Transverse colon (tissue), 4 donors: Measurements from ENCODE around the gene SPRR2F. TPM values are rescaled to one million over a fixed set of nuclear protein-coding genes. Genes with fewer than 3 reads are reported as not detected.

Experiments
- DNase-seq: peaks from one replicate; pipeline ENCODE4 v3.0.0-alpha.2; 2019
- H3K27ac ChIP-seq, 4 donors: fragments of 200-600 bp; sonication (generic); 2 replicates each; pipeline ENCODE4 v1.5.1; 2016 to 2018; ENCODE audit warnings: inconsistent platforms in 4 of 4
- H3K27me3 ChIP-seq: fragments of 200-600 bp; sonication (generic); 2 replicates; pipeline ENCODE4 v1.5.1; 2017; ENCODE audit warnings: inconsistent platforms
- H3K36me3 ChIP-seq, 4 donors: fragments of 200-600 bp; sonication (generic); 2 replicates each; pipeline ENCODE4 v1.5.1; 2017 to 2019; ENCODE audit warnings: inconsistent platforms in 4 of 4
- H3K4me1 ChIP-seq, 4 donors: fragments of 200-600 bp; sonication (generic); 2 replicates each; pipeline ENCODE4 v1.5.1; 2017 to 2020; ENCODE audit warnings: inconsistent platforms in 4 of 4
- H3K4me3 ChIP-seq, 4 donors: fragments of 200-600 bp; sonication (generic); 1 replicate in 1 of 4; 2 replicates in 3 of 4; pipeline versions ENCODE4 v1.5.1 to v1.6.1; 2017 to 2019; ENCODE audit warnings: inconsistent platforms in 4 of 4
- H3K9me3 ChIP-seq, 2 donors: fragments of 200-600 bp; sonication (generic); 2 replicates each; pipeline ENCODE4 v1.5.1; 2017 to 2019; ENCODE audit warnings: inconsistent platforms in 2 of 2
- CTCF ChIP-seq, 5 experiments: fragments of 200-600 bp in 3 of 5; fragments of 450-650 bp in 2 of 5; sonication (generic) in 3 of 5; IDR thresholded peaks; 1 replicate in 2 of 5; 2 replicates in 3 of 5; pipeline ENCODE4 v1.5.1; 2016 to 2017; ENCODE audit warnings: antibody characterized with exemption in 5 of 5, inconsistent platforms in 3 of 5, mild to moderate bottlenecking in 2 of 5, moderate library complexity in 1 of 5
- EP300 ChIP-seq: sonication (generic); formaldehyde crosslinking; IDR thresholded peaks from one replicate; pipeline ENCODE4 v1.6.1; 2017; ENCODE audit warnings: antibody characterized with exemption, low read depth
- POLR2A ChIP-seq: fragments of 450-650 bp; IDR thresholded peaks from one replicate; pipeline ENCODE4 v1.6.1; 2016; ENCODE audit warnings: antibody characterized with exemption, mild to moderate bottlenecking, moderate library complexity
- POLR2AphosphoS5 ChIP-seq, 3 donors: sonication (generic); formaldehyde crosslinking; IDR thresholded peaks; one replicate each; pipeline ENCODE4 v1.6.1; 2016; ENCODE audit warnings: antibody characterized with exemption in 3 of 3
- WGBS, 2 donors: methylation state at CpG; one replicate each; pipeline ENCODE4 v1.1.5; 2018; ENCODE audit warnings: low coverage in 1 of 2; 5-methylcytosine and 5-hydroxymethylcytosine counted together
- in situ Hi-C, 4 donors: fragments of 200-750 bp; cut with MboI; loops; one replicate each; pipeline versions ENCODE4 v1.15.0 to v1.15.1; 2017; ENCODE audit warnings: low sequenced_read_pairs in 3 of 4, low pct_ligation_motif_present in 1 of 4, low pct_unique_long_range_greater_than_20kb in 1 of 4
- intact Hi-C: fragments of 100-400 bp; cut with DNase I; formaldehyde crosslinking; loops from one replicate; pipeline ENCODE4 v1.15.1; 2023; ENCODE audit warnings: low total_unique reads
- small RNA-seq, 4 donors: library from RNA; depleted of rRNA; stranded (forward); fragments of <200 nt; gene quantifications; one replicate each; pipeline ENCODE3, GENCODE V24; 2016
- total RNA-seq, 4 donors: library from RNA; depleted of rRNA; stranded (reverse); fragments of >200 nt; gene quantifications; one replicate each; pipeline ENCODE4 v1.1.0, GENCODE V29; 2016

Gene SPRR2F
- total RNA-seq, 4 donors from 2014 or later: not detected

- no peak overlapping the region for H3K27ac ChIP-seq
- no peaks in the 10 kb centered on the region for H3K36me3 ChIP-seq
- in situ Hi-C loops (no loop called here), intact Hi-C loops (no loop called here)
- H3K4me1 ChIP-seq: no peaks in the 10 kb centered on the region
- no peaks in the 10 kb centered on the region for H3K27me3 ChIP-seq
- DNase-seq: no peak
- no peaks in the 10 kb centered on the region for H3K9me3 ChIP-seq
- no peak for TF ChIP-seq EP300
- TF ChIP-seq POLR2A: no peak
- no peak for TF ChIP-seq POLR2AphosphoS5 (IDR thresholded peaks at IDR 0.05)
- TF ChIP-seq CTCF (IDR thresholded peaks at IDR 0.05): no peak
- no peak overlapping the region for H3K4me3 ChIP-seq
- 78 to 81% methylated on average over 3 to 5 of the region's 5 CpGs for WGBS, 2 donors
Measured at GRCh38 chr1:153072806-153073726, 40.2 kb downstream of the SPRR2F start.

GRCh38 chr1:153071511-153071910, 41.8 kb downstream of the SPRR2F start, which contains the start of gene SPRR2B:
SPRR2B (minus strand) TSS chr1:153071611; CDS start chr1:153070839, 772 bp downstream.
- intact Hi-C loops (no loop called here), in situ Hi-C loops (no loop called here)
- WGBS, 2 donors: 57% methylated on average over 2 of the region's 2 CpGs; no CpG with 5 or more reads in 1 of the 2 donors

GRCh38 chr1:153070243-153070642, 43.1 kb downstream of the SPRR2F start:
- in situ Hi-C loops: no loop called here
- intact Hi-C loops: no loop called here
- 69% methylated on average over 2 of the region's 2 CpGs; no CpG with 5 or more reads in 1 of the 2 donors for WGBS, 2 donors
- Histone ChIP-seq H3K27ac (no peak overlapping the region), H3K27me3 (no peaks in the 10 kb centered on the region), H3K4me3 (no peak overlapping the region), H3K36me3 (no peaks in the 10 kb centered on the region), H3K4me1 (no peaks in the 10 kb centered on the region), H3K9me3 (no peaks in the 10 kb centered on the region)
- DNase-seq: no peak
- TF ChIP-seq CTCF (IDR thresholded peaks at IDR 0.05): no peak
- no peak for TF ChIP-seq POLR2A
- TF ChIP-seq POLR2AphosphoS5 (IDR thresholded peaks at IDR 0.05): no peak
- no peak for TF ChIP-seq EP300

More at GRCh38 chr1:153071511-153071910, 41.8 kb downstream of the SPRR2F start, which contains the start of gene SPRR2B:
- Histone ChIP-seq H3K27me3 (no peaks in the 10 kb centered on the region), H3K4me1 (no peaks in the 10 kb centered on the region), H3K9me3 (no peaks in the 10 kb centered on the region), H3K36me3 (no peaks in the 10 kb centered on the region), H3K27ac (no peak within 1 kb of the TSS), H3K4me3 (no peak within 1 kb of the TSS)
- TF ChIP-seq POLR2AphosphoS5 (IDR thresholded peaks at IDR 0.05) (no peak), CTCF (IDR thresholded peaks at IDR 0.05) (no peak), POLR2A (no peak), EP300 (no peak)
- no peak for DNase-seq

Small RNA genes lying within 50 kb of the gene (small RNA-seq; reads per million reads assigned to genes)
- gene SPRR2C: 0 reads per million in 4 donors

Other genes with a start within 250 kb of the SPRR2F start
- not detected for gene SMCP, start 235.2 kb downstream of the SPRR2F start, total RNA-seq
- gene IVL, start 205.0 kb downstream of the SPRR2F start, total RNA-seq: not detected
- gene SPRR5, start 166.3 kb downstream of the SPRR2F start, total RNA-seq: not detected
- gene SPRR4, start 142.9 kb downstream of the SPRR2F start, total RNA-seq: not detected
- gene SPRR1A, start 129.4 kb downstream of the SPRR2F start, total RNA-seq: not detected
- gene SPRR3, start 111.8 kb downstream of the SPRR2F start, total RNA-seq: not detected
- not detected for gene SPRR1B, start 82.3 kb downstream of the SPRR2F start, total RNA-seq
- gene SPRR2D, start 72.4 kb downstream of the SPRR2F start, total RNA-seq: not detected
- gene SPRR2A, start 56.0 kb downstream of the SPRR2F start, total RNA-seq: not detected
- not detected for gene SPRR2B, start 41.9 kb downstream of the SPRR2F start, total RNA-seq
- not detected for gene SPRR2E, start 19.0 kb downstream of the SPRR2F start, total RNA-seq
- not detected for gene SPRR2G, start 37.4 kb upstream of the SPRR2F start, total RNA-seq
- not detected for gene LELP1, start 89.9 kb upstream of the SPRR2F start, total RNA-seq
- not detected for gene PRR9, start 104.1 kb upstream of the SPRR2F start, total RNA-seq
- gene LORICRIN, start 146.2 kb upstream of the SPRR2F start, total RNA-seq: not detected
- not detected for gene PGLYRP3, start 199.4 kb upstream of the SPRR2F start, total RNA-seq
- gene PGLYRP4, start 235.3 kb upstream of the SPRR2F start, total RNA-seq: not detected
- gene S100A9, start 244.3 kb upstream of the SPRR2F start, total RNA-seq: 10 to 100 TPM; 24.0 to 99.0 (median 34.3) TPM